ENCODE data around the gene DHRS13. TPM values are rescaled to one million over a fixed set of nuclear protein-coding genes. Genes with fewer than 3 reads are reported as not detected.

DHRS13 gene
- total RNA-seq, 1 donor, result 2.6 TPM

DNA sequence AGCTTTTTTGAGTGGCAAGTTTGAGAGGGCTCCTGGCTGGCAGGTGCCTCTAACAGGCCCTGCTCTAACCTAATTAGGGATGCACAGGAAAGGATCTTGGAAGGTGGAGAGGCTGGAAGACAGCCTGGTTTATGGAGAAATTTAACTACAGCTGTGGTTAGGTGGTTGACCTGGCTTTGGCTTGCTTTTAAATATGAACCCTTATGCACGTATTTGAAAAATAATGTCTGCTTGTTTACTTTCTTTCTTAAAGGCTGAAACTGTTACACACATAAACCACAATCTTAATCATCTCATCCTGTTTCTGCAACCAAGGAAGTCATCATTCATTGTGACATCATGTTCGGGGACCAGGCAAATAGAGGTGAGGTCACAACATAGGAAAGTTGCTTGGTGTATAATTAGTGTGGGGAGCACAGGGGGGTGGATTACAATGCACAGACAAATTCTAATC lies 23.1 kb upstream of the DHRS13 start:
- H3K4me3 ChIP-seq (ENCODE audit: low read depth, low read length), result no peak overlapping the region
- peak; percentile 95 for DNase-seq (ENCODE audit: low read depth)
- TF ChIP-seq, protein P1, sequence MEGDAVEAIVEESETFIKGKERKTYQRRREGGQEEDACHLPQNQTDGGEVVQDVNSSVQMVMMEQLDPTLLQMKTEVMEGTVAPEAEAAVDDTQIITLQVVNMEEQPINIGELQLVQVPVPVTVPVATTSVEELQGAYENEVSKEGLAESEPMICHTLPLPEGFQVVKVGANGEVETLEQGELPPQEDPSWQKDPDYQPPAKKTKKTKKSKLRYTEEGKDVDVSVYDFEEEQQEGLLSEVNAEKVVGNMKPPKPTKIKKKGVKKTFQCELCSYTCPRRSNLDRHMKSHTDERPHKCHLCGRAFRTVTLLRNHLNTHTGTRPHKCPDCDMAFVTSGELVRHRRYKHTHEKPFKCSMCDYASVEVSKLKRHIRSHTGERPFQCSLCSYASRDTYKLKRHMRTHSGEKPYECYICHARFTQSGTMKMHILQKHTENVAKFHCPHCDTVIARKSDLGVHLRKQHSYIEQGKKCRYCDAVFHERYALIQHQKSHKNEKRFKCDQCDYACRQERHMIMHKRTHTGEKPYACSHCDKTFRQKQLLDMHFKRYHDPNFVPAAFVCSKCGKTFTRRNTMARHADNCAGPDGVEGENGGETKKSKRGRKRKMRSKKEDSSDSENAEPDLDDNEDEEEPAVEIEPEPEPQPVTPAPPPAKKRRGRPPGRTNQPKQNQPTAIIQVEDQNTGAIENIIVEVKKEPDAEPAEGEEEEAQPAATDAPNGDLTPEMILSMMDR (IDR thresholded peaks at IDR 0.05; ENCODE audit: insufficient read depth, low read depth, low read length), result no peak

DNA sequence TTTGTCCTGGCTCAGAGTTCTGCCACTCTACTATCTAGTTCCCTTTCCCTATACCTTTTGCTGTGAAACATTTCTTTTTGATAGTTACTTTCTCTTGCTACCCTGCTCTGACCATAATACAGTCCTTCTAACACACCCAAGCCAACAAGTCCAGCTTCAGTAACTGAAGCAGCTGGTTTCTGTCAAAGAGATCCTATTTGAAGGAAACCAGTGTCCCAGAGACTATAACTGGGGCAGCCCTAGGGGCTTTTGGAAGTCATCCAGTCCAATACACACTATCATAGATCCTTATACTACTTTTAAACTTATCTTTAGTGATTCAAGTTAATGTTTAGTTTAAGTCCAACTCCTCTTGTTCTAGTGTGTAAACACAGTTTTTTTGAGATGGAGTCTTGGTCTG lies 17.3 kb upstream of the DHRS13 start:
- TF ChIP-seq, protein P1 (IDR thresholded peaks at IDR 0.05; ENCODE audit: insufficient read depth, low read depth, low read length), result no peak
- DNase-seq (ENCODE audit: low read depth), result peak; percentile 50

DNA sequence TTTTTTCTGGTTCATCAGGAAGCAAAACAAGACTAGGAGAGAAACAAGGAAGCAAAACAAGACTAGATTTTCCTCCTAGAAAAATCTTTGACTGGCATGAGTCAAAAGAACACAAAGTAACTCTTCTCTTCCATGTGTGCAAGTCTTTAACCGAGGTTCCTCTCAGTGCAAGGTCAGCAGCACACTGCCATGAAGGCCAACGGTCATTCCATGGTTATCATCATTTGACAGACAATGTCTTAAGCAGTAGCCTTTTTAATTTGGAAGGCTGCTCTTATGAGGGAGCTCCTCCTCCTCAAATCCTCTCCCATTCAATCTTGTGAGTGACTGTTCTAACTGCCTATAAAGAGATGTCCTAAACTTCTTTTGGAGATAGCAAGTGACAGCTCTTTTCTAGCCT lies 15.4 kb upstream of the DHRS13 start:
- H3K4me3 ChIP-seq (ENCODE audit: low read depth, low read length), result no peak overlapping the region
- no peak for DNase-seq (ENCODE audit: low read depth)
- TF ChIP-seq, protein P1 (IDR thresholded peaks at IDR 0.05; ENCODE audit: insufficient read depth, low read depth, low read length), result no peak

More for the DNA sequence above, 17.3 kb upstream of the DHRS13 start:
- no peak overlapping the region for H3K4me3 ChIP-seq (ENCODE audit: low read depth, low read length)

DNA sequence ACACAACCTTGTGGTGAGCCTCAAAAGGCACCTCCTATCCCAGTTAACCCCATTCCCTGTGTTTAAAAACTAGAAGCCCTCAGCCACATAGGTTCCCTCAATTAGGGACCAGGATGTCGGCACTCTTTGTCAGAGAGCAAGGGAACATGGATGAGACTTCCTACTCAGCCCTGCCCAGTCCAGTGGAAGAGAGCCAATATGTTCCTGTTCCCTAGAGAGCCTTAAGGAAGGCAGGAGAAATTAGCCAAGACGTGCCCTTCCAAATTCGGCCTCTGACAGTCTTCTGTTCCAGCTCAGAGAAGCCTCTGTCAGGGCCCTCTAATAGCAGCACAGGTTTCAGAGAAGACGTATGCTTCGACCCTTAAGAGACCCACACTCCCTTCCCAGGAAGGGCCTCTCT lies 14.6 kb upstream of the DHRS13 start:
- TF ChIP-seq, protein P1 (IDR thresholded peaks at IDR 0.05; ENCODE audit: insufficient read depth, low read depth, low read length), result no peak
- no peak overlapping the region for H3K4me3 ChIP-seq (ENCODE audit: low read depth, low read length)
- DNase-seq (ENCODE audit: low read depth), result no peak

DNA sequence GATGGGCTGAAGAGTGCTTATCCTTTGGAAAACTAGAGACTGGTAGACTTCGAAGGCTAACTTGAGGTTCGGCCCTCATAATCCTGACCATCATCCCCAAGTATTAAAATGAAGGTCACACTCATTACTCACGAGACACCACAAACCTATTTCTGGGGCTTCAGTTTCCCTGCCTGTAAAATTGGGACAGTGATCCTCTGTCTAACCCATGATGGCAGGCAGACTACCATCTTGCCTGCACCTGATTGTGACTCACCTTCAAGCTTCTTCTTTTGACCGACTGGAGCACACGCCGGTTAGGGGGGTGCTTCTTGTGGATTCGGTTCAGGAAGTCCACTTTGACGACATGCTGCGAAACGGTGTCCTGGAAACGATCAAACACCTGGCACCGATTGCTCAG lies 14.2 kb upstream of the DHRS13 start:
- TF ChIP-seq, protein P1 (IDR thresholded peaks at IDR 0.05; ENCODE audit: insufficient read depth, low read depth, low read length), result no peak
- H3K4me3 ChIP-seq (ENCODE audit: low read depth, low read length), result no peak overlapping the region
- DNase-seq (ENCODE audit: low read depth), result no peak

DNA sequence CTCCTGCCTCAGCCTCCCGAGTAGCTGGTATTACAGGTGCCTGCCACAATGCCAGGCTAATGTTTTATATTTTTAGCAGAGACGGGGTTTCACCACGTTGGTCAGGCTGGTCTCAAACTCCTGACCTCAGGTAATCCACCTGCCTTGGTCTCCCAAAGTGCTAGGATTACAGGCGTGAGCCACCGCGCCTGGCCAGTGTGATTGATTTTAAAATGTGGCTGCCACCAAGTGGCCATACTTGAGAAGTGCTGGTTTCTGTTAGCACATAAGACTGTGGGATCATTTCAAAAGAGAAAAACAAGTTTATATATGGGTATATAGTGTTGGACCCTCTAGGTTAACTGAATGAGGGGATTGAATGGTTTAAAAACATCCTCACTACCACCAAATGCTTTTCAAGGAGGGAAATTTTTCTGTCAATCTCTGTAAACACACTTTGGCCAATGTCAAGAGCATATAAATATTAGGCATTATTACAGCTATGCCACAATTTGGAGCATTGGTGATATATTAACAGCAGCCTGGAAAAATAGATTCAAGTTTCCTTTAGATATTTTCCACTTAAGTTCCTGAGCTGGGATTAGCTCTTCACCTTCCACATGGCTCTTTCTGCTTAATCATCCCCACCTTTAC lies 13.5 kb upstream of the DHRS13 start:
- H3K4me3 ChIP-seq (ENCODE audit: low read depth, low read length), result no peak overlapping the region
- TF ChIP-seq, protein P1 (IDR thresholded peaks at IDR 0.05; ENCODE audit: insufficient read depth, low read depth, low read length), result peak; percentile 62
- DNase-seq (ENCODE audit: low read depth), result peak; percentile 53

DNA sequence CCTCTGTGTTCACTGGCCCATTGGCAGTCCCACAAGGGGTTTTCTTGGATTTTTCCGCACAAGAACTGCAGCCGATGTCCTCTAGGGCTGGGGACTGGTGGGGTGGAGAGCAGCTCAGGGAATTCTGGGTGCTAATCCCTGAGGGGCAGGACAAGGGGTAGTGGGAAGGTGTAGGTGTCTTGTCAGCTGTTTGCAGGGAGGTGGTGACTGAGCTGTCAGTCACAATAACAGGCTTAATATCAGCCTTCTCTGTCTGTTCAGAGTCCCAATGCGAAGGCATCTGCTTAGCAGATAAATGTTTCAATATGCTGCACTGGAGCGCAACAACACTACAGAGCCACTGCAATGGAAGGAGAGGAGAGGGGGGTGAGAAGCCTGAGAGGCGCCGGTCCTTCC lies 10.1 kb upstream of the DHRS13 start:
- no peak overlapping the region for H3K4me3 ChIP-seq (ENCODE audit: low read depth, low read length)
- TF ChIP-seq, protein P1 (IDR thresholded peaks at IDR 0.05; ENCODE audit: insufficient read depth, low read depth, low read length), result no peak
- no peak for DNase-seq (ENCODE audit: low read depth)
